ENCODE measurements around the gene PATL1. TPM values are rescaled to one million over a fixed set of nuclear protein-coding genes. Genes with fewer than 3 reads are reported as not detected.

Gene PATL1
- total and polyA plus RNA-seq, 9 donors, result 11.1 to 44.2 (median 30.8) TPM

DNA sequence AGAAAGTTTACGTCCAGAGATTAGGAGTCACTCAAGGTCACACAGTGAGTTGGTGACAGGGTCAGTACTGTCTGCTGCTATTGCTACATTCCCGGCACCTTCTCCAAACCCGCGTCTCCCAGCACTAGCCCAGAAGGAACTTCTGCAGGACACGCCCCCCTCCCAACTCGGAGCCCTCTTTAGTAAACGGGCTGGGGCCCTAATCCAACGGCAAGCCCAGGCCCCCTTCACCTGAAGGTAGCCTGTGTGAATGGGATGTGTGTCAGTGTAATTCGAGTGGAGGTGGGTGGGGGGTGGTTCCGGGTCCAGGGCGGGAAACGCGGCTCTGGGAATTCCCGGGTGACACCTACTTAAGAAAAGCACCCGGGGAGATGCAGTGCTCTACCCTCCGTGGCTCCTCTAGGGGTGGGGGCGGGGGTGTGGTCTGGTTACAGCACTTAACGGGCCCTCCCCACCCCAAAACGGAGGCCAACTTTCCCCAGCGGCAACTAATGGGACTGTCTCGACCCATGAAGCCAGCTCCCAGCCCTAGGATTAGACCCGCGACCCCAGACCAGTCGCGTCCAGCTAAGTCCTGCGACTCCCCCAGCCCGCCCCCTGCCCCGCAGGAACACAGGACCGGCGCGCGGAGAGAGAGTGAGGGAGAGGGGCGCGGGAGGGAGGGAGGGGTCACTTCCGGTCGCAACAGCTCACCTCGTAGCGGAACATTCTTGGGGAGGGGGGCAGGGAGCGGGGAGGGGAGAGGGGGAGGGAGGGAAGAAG is 468 bp downstream of the PATL1 start:
- intact Hi-C loops (cut with DNase I), result loop anchor here in 3 of 4 donors (2.0 to 10.0 kb wide), 4 partner anchors 54 to 132 kb away; partner anchors contain the start of gene OSBP (in 1 of the 3)
- WGBS, 3 donors, result 0 to 1% (median 0%) methylated on average over 33 to 38 of the region's 39 CpGs
- H3K36me3 ChIP-seq, result no peaks in the 10 kb centered on the region
- TF ChIP-seq POLR2A (IDR thresholded peaks at IDR 0.05) (no peak), EP300 (IDR thresholded peaks at IDR 0.05) (no peak)
- TF ChIP-seq, protein P1, sequence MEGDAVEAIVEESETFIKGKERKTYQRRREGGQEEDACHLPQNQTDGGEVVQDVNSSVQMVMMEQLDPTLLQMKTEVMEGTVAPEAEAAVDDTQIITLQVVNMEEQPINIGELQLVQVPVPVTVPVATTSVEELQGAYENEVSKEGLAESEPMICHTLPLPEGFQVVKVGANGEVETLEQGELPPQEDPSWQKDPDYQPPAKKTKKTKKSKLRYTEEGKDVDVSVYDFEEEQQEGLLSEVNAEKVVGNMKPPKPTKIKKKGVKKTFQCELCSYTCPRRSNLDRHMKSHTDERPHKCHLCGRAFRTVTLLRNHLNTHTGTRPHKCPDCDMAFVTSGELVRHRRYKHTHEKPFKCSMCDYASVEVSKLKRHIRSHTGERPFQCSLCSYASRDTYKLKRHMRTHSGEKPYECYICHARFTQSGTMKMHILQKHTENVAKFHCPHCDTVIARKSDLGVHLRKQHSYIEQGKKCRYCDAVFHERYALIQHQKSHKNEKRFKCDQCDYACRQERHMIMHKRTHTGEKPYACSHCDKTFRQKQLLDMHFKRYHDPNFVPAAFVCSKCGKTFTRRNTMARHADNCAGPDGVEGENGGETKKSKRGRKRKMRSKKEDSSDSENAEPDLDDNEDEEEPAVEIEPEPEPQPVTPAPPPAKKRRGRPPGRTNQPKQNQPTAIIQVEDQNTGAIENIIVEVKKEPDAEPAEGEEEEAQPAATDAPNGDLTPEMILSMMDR (IDR thresholded peaks at IDR 0.05), result peak in 1 of 3 donors; percentile 28
- peak in 4 of 5 donors; percentile 30 to 77 (median 60) for DNase-seq
- H3K27ac ChIP-seq, result peak overlapping the region; percentile 84 to 94
- H3K9me3 ChIP-seq, result no peaks in the 10 kb centered on the region
- H3K27me3 ChIP-seq, result no peaks in the 10 kb centered on the region
- peaks cover 6% of the 10 kb centered on the region for H3K4me1 ChIP-seq (ENCODE audit: insufficient read depth)
- peak overlapping the region; percentile 98 for H3K4me3 ChIP-seq

DNA sequence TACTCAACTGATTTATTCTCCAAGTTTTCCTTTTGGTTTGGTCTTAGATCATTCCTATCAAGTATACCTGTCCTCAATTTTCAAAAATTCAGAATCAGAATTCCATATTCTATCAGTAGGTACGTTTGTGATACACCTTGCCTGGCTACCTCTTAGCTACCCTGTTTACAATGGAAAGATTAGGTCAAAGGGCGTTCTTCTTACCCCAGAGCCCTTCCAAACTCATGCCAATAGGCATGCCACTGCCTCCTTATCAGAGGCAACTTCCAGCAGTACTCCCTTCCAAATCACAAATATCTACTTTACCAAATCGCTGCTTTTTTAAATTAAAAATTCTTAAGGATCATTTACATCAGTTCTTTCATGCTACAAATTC is 1.0 kb downstream of the PATL1 start:
- H3K9me3 ChIP-seq, result no peaks in the 10 kb centered on the region
- 21 to 30% (median 21%) methylated on average over 3 of the region's 3 CpGs for WGBS, 3 donors
- no peak overlapping the region for H3K27ac ChIP-seq
- no peak for DNase-seq
- H3K36me3 ChIP-seq, result no peaks in the 10 kb centered on the region
- H3K27me3 ChIP-seq, result no peaks in the 10 kb centered on the region
- intact Hi-C loops (cut with DNase I), result loop anchor here in 3 of 4 donors (2.0 to 10.0 kb wide), 4 partner anchors 53 to 131 kb away; partner anchors contain the start of gene OSBP (in 1 of the 3)
- TF ChIP-seq POLR2A (IDR thresholded peaks at IDR 0.05), result no peak
- TF ChIP-seq EP300 (IDR thresholded peaks at IDR 0.05), result no peak
- TF ChIP-seq, protein P1 (IDR thresholded peaks at IDR 0.05), result no peak
- H3K4me3 ChIP-seq, result peak overlapping the region; percentile 98
- peaks cover 6% of the 10 kb centered on the region for H3K4me1 ChIP-seq (ENCODE audit: insufficient read depth)

DNA sequence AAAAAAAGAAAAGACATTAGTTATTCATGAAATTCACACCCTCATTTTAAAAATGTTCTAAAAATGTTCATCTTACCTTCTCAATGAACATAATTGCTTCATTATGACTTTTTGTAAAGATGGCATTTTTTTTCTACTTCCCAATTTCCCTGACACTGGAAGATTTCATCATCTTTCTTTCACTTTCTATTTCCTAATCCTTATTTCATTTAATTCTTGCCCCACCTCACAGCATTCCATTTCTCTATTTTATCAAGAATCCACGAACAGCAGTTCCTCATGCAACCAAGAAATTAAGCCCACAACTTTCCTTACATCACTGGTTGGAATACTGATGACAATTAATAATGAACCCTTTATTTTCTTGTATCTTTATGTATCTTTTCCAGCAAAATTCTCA is 1.9 kb downstream of the PATL1 start:
- 11 to 30% (median 11%) methylated on average over 1 of the region's 1 CpG for WGBS, 3 donors
- no peak for DNase-seq
- H3K27me3 ChIP-seq, result no peaks in the 10 kb centered on the region
- H3K4me3 ChIP-seq, result no peak overlapping the region
- H3K27ac ChIP-seq, result no peak overlapping the region
- no peak for TF ChIP-seq POLR2A (IDR thresholded peaks at IDR 0.05)
- peaks cover 6% of the 10 kb centered on the region for H3K4me1 ChIP-seq (ENCODE audit: insufficient read depth)
- no peaks in the 10 kb centered on the region for H3K9me3 ChIP-seq
- intact Hi-C loops (cut with DNase I), result loop anchor here in 2 of 4 donors (5.0 to 10.0 kb wide), 3 partner anchors 52 to 130 kb away; partner anchors contain the start of gene OSBP (in 1 of the 2)
- H3K36me3 ChIP-seq, result no peaks in the 10 kb centered on the region

DNA sequence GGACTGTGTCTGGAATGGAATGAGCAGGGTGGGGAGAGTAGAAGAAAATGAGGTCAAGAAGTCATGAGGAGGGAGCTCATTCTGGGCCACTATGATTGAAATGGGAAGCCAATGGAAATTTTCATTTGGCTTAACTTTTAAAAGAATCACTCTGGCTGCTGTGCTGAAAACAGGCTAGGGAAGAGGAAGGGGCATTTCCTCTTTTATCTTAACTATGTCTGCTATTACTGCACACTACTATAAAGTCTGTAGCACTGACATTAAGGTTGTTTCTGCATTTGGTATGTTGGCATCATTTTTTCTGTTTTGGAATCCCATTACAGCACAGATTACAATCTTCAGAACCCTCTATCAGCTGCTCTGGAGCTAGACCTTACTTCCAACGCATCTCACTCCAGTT is 8.2 kb downstream of the PATL1 start:
- DNase-seq, result no peak
- Histone ChIP-seq H3K36me3 (no peaks in the 10 kb centered on the region), H3K27me3 (no peaks in the 10 kb centered on the region), H3K4me1 (ENCODE audit: insufficient read depth) (no peaks in the 10 kb centered on the region), H3K27ac (no peak overlapping the region), H3K9me3 (no peaks in the 10 kb centered on the region), H3K4me3 (no peak overlapping the region)
- WGBS, 3 donors, result 80 to 85% (median 82%) methylated on average over 1 of the region's 1 CpG
- TF ChIP-seq POLR2A (IDR thresholded peaks at IDR 0.05), result no peak
- TF ChIP-seq, protein P1 (IDR thresholded peaks at IDR 0.05), result no peak
- no peak for TF ChIP-seq EP300 (IDR thresholded peaks at IDR 0.05)
- intact Hi-C loops (cut with DNase I), result loop anchor here in 2 of 4 donors (10.0 kb wide), 2 partner anchors 46 to 116 kb away; partner anchors contain the start of gene OSBP (in 1 of the 2)

DNA sequence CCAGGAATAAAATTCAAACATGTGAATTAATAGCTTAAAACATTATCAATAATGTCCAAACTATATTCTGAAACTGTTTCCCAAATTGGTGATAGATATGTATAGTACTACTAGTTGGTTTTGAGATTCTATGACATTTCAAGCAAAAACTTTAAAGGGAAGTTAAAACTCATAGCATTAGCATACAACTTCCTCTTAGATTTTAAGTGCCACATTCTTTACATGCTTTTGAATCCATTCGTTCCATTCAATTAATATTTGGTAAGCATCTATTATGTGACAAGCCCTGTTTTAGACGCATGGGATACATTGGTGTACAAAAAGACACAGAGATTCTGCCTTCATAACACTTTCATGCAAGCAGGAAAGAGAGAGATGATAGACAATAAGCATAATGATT is 8.9 kb downstream of the PATL1 start:
- no peak overlapping the region for H3K27ac ChIP-seq
- intact Hi-C loops (cut with DNase I), result loop anchor here in 2 of 4 donors (10.0 kb wide), 2 partner anchors 45 to 115 kb away; partner anchors contain the start of gene OSBP (in 1 of the 2)
- H3K27me3 ChIP-seq, result no peaks in the 10 kb centered on the region
- H3K9me3 ChIP-seq, result no peaks in the 10 kb centered on the region
- 55 to 62% (median 59%) methylated on average over 2 of the region's 2 CpGs for WGBS, 3 donors
- H3K4me3 ChIP-seq, result no peak overlapping the region
- no peaks in the 10 kb centered on the region for H3K36me3 ChIP-seq
- no peak for DNase-seq
- no peak for TF ChIP-seq POLR2A (IDR thresholded peaks at IDR 0.05)
- TF ChIP-seq, protein P1 (IDR thresholded peaks at IDR 0.05), result no peak
- no peak for TF ChIP-seq EP300 (IDR thresholded peaks at IDR 0.05)
- H3K4me1 ChIP-seq (ENCODE audit: insufficient read depth), result no peaks in the 10 kb centered on the region

Measured in ovary (tissue), 9 donors.